GM21529 (cell line): ENCODE data around the gene ZNRF3.
"Not testable (repeated sequence)": the region's sequence is repeated elsewhere in the genome, so short reads cannot be mapped to it uniquely, and the experiment has no call there.

Experiments
- ATAC-seq: cut with Tn5 transposase; IDR thresholded peaks from one replicate; pipeline ENCODE4 v1.9.1; 2021; ENCODE audit not compliant: unreplicated experiment

The ZNRF3 gene

GRCh38 chr22:29030016-29030617, 146.7 kb downstream of the ZNRF3 start:
- ATAC-seq = no peak

DNA sequence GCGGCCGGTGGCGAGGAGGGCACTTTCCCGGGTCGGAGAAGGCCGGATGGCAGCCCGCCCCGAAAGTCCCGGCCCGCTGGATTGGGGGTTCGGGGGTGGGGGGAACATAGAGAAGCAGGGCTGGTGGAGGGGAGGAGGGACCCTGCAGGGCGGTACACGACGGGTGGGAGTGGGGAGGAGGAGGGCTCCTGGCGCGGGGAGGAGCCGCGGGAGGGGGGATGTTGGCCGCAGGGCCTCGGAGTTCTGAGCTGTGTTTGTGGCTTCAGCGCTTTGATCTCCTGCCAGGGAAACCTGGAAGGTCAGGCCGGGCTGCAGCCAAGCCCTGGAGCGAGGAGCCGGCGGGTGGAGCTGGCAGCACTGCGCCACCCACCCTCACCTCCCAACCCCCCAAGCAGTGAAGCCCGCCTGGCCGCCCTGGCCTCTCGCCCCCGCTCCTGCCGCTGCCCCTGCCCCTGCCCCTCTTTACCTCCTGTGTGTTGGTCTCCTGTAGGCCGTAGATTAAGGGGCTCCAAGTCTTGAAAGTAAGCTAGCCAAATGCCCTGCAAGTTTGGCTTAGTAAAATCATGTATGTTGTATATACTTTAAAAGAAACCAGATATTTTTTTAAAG, 147.3 kb downstream of the ZNRF3 start:
- no peak for ATAC-seq

GRCh38 chr22:29031227-29032011, 148.0 kb downstream of the ZNRF3 start:
- ATAC-seq = no peak

DNA sequence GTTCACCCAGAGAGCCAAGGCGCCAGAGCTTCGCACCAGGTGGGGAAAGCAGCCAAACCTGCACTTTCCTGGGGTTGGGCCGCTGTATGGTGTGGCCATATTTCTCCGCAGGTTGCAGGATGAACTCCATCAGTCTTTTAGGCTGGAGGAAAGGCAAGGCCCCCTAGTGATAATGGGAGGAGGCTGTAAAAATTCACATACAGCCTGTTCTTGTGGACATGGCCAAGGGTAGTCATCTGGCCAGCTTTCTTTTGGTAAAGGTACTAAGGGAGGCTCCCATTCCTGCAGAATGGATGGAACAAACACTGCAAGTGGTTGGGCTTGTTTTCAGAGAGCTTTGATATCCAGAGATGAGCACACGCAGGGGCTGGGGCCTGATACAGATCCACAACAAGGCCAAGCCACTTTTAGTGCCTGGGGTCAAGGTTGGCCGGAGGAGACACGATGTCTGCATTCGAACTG, 148.7 kb downstream of the ZNRF3 start:
- ATAC-seq = no peak

DNA sequence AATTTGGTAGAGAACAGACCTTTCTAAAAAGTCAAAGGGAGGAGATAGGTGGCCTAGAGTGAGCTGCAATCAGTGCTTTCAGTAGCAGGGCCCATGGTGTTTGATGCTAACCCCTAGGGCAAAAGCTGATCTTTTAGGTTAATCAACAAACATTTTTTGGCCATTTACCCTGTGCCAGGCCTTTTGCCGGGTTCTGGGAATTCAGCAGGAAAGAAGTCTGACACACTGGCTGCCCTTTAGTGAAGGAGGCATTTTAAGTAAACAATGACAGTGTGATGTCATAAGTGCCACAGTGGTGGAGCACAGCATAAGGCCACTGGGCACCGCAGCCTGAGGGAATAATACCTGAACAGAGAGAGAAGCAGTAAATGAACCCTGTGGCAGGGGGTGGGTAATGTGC, 149.2 kb downstream of the ZNRF3 start:
- no peak for ATAC-seq

- ATAC-seq = no peak
These were observed 154.1 kb downstream of the ZNRF3 start for GRCh38 chr22:29037340-29037932.

- ATAC-seq = no peak
These were observed 155.8 kb downstream of the ZNRF3 start for GRCh38 chr22:29039148-29039547.

DNA sequence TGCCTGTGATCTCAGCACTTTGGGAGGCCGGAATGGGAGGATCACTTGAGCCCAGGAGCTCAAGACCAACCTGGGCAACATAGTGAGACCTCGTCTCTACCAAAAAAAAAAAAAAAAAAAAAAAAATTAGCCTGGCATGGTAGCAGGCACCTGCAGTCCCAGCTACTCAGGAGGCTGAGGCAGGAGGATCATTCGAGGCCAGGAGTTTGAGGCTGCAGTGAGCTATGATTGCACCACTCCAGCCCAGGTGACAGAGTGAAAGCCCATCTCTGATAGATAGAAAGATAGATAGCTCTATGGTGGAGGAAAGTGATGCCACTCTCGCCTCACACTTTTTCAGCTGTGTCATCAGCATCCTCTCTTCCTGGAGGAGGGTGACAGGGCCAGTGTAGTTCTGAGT, 156.3 kb downstream of the ZNRF3 start:
- not testable (repeated sequence) for ATAC-seq

DNA sequence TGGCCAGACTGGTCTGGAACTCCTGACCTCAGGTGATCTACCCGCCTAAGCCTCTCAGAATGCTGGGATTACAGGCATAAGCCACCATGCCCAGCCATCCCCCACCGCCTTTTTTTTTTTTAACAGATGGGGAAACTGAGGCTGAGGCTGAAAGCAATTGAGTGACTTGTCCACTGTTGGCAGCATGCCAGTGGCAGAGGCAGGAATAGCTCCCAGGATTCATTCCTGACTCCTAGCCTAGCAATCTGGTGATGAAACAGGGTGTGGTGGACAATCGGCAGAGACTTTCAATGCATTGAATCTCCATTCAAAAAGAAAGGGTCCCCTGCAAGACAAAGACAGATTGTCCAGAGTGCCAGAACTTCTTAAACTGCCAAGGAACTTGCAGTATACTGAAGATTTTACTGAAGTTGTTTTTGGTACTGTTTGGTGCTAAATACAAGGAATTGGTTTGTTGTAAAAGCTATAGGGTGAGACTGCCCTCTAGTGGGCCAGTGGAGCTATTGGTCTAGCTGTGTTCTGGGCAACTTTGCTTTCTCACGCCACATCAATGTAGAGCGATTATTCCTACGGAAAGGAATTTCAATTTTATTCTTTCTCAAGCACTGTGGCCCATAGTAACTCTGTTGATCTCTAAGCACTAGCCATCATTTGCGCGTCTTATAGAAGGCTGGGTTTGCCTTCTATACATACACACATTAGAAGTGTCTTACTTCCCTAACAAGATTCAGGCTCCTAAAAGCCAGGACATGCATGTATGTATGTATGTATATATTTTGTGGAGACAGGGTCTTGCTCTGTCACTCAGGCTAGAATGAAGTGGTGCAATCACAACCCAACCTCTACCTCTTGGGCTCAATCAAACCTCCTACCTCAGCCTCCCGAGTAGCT, 157.3 kb downstream of the ZNRF3 start:
- no peak for ATAC-seq

DNA sequence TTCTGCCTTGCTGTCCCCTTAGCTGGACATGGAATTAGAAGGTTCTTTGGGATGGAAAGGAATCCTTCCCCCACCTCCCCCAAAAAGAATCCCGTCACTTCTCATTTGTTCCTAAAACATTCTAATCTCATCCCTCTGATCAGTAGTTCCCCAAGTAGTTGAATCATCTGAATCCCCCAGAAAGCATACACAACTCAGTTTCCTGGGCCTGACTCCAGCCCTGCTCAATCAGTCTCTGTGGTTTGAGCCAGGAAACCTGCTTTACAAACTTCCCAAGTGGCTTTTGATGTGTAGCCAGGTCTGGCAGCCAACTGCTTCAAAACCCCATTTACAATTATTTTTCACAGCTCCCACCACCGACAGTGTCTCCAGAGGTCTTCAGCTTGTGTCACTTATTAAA, 158.0 kb downstream of the ZNRF3 start:
- no peak for ATAC-seq

- ATAC-seq = no peak
These were observed 160.7 kb downstream of the ZNRF3 start for GRCh38 chr22:29043906-29044575.

DNA sequence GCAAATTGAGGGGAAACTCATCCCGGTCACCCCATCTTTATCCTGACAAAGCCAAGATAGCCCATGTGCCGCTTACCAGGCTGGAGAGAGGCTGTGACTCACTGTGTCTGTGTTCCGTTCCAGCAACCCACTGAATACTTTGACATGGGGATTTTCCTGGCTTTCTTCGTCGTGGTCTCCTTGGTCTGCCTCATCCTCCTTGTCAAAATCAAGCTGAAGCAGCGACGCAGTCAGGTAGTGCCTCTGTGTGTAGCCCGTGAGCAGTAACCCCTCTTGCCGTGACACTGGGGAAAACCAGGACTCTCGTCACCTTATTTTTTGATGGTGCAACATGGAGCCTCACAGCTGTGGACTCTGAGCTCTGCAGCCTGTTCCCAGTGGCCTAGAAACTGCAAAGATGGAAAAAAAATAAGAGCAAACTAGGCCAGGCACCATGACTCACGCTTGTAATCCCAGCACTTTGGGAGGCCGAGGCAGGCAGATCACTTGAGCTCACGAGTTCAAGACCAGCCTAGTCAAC, 161.3 kb downstream of the ZNRF3 start:
- ATAC-seq = no peak

GRCh38 chr22:29048822-29049654, 165.7 kb downstream of the ZNRF3 start:
- no peak for ATAC-seq

- ATAC-seq = no peak
These were observed 166.4 kb downstream of the ZNRF3 start for GRCh38 chr22:29049655-29050263.

DNA sequence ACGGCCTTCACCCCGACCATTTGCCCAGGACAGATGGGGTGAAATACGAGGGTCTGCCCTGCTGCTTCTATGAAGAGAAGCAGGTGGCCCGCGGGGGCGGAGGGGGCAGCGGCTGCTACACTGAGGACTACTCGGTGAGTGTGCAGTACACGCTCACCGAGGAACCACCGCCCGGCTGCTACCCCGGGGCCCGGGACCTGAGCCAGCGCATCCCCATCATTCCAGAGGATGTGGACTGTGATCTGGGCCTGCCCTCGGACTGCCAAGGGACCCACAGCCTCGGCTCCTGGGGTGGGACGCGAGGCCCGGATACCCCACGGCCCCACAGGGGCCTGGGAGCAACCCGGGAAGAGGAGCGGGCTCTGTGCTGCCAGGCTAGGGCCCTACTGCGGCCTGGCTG, 167.1 kb downstream of the ZNRF3 start:
- no peak for ATAC-seq

GRCh38 chr22:29053048-29053702, 169.8 kb downstream of the ZNRF3 start:
- no peak for ATAC-seq

GRCh38 chr22:29054251-29054767, 170.9 kb downstream of the ZNRF3 start:
- ATAC-seq = no peak
